ENCODE measurements around the gene CEP170.

Gene CEP170

GRCh38 chr1:243247901-243248300 lies 7.2 kb downstream of the CEP170 start:
- Histone ChIP-seq H3K4me1 (ENCODE audit: control insufficient read depth, insufficient read depth, low read length) (peaks cover 14% of the 10 kb centered on the region), H3K9me3 (ENCODE audit: control insufficient read depth, insufficient read depth, low read depth, low read length) (no peaks in the 10 kb centered on the region), H3K27ac (ENCODE audit: extremely low read depth, low read depth, low read length) (no peak overlapping the region), H3K4me3 (ENCODE audit: low read depth, low read length) (no peak overlapping the region), H3K36me3 (ENCODE audit: control insufficient read depth in 2 of 2, insufficient read depth in 1 of 2, low read length in 2 of 2) (no peaks in the 10 kb centered on the region; a peak in 1 of 3 replicates)
- ChIA-PET CTCF (no interaction called here), POLR2A (no interaction called here)
- TF ChIP-seq, protein P1, sequence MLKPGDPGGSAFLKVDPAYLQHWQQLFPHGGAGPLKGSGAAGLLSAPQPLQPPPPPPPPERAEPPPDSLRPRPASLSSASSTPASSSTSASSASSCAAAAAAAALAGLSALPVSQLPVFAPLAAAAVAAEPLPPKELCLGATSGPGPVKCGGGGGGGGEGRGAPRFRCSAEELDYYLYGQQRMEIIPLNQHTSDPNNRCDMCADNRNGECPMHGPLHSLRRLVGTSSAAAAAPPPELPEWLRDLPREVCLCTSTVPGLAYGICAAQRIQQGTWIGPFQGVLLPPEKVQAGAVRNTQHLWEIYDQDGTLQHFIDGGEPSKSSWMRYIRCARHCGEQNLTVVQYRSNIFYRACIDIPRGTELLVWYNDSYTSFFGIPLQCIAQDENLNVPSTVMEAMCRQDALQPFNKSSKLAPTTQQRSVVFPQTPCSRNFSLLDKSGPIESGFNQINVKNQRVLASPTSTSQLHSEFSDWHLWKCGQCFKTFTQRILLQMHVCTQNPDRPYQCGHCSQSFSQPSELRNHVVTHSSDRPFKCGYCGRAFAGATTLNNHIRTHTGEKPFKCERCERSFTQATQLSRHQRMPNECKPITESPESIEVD (tag by site-specific recombination; IDR thresholded peaks at IDR 0.05), result 0 out of 2 replicates have a peak, but pooled peaks have one; percentile 19
- TF ChIP-seq ZFP41 (tag by site-specific recombination; IDR thresholded peaks at IDR 0.05; ENCODE audit: borderline replicate concordance), result no peak

- Histone ChIP-seq H3K36me3 (ENCODE audit: control insufficient read depth in 2 of 2, insufficient read depth in 1 of 2, low read length in 2 of 2) (no peaks in the 10 kb centered on the region; a peak in 1 of 3 replicates), H3K4me1 (ENCODE audit: control insufficient read depth, insufficient read depth, low read length) (peaks cover 8% of the 10 kb centered on the region), H3K4me3 (ENCODE audit: low read depth, low read length) (no peak overlapping the region), H3K9me3 (ENCODE audit: control insufficient read depth, insufficient read depth, low read depth, low read length) (no peaks in the 10 kb centered on the region), H3K27ac (ENCODE audit: extremely low read depth, low read depth, low read length) (no peak overlapping the region)
- TF ChIP-seq ZFP69B (tag by site-specific recombination; IDR thresholded peaks at IDR 0.05) (no peak), ZBTB26 (tag by site-specific recombination; optimal IDR thresholded peaks at IDR 0.05) (no peak), ZNF37A (tag by site-specific recombination; IDR thresholded peaks at IDR 0.05) (no peak), ZNF843 (tag by site-specific recombination; IDR thresholded peaks at IDR 0.05) (no peak), ZNF629 (tag by site-specific recombination; IDR thresholded peaks at IDR 0.05) (no peak), RBAK (tag by site-specific recombination; IDR thresholded peaks at IDR 0.05) (no peak), ZNF768 (tag by site-specific recombination; IDR thresholded peaks at IDR 0.05) (no peak), ZNF585B (tag by site-specific recombination; IDR thresholded peaks at IDR 0.05) (no peak), ZNF624 (tag by site-specific recombination; IDR thresholded peaks at IDR 0.05) (no peak), ZNF670 (tag by site-specific recombination; IDR thresholded peaks at IDR 0.05; ENCODE audit: low read depth) (no peak), ZNF510 (tag by site-specific recombination; IDR thresholded peaks at IDR 0.05; ENCODE audit: insufficient replicate concordance) (no peak)
- TF ChIP-seq, protein P2, sequence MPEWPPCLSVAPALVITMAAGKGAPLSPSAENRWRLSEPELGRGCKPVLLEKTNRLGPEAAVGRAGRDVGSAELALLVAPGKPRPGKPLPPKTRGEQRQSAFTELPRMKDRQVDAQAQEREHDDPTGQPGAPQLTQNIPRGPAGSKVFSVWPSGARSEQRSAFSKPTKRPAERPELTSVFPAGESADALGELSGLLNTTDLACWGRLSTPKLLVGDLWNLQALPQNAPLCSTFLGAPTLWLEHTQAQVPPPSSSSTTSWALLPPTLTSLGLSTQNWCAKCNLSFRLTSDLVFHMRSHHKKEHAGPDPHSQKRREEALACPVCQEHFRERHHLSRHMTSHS (tag by site-specific recombination; IDR thresholded peaks at IDR 0.05), result no peak
- ChIA-PET CTCF (no interaction called here), POLR2A (interaction anchor here (1.2 kb wide), 1 partner anchor 9 kb away, joined by 5 read pairs; the partner anchor contains the start of genes CEP170 and SDCCAG8)
Measured at GRCh38 chr1:243246916-243247315, 8.2 kb downstream of the CEP170 start.

- ChIA-PET CTCF (interaction anchor here (0.6 to 0.7 kb wide), 3 partner anchors 15 to 1062 kb away, joined by 3 read pairs; no protein-coding TSS in a partner anchor), POLR2A (no interaction called here)
- TF ChIP-seq ZNF169 (tag by site-specific recombination; IDR thresholded peaks at IDR 0.05) (no peak), PRDM1 (tag by site-specific recombination; IDR thresholded peaks at IDR 0.05) (peak; percentile 42; the same call in 1 of the 2 replicates), ZNF202 (tag by site-specific recombination; IDR thresholded peaks at IDR 0.05; ENCODE audit: borderline replicate concordance) (peak; percentile 86), ZBTB20 (tag by site-specific recombination; IDR thresholded peaks at IDR 0.05) (no peak)
Measured at GRCh38 chr1:243244432-243244841, 10.6 kb downstream of the CEP170 start.

More at GRCh38 chr1:243244432-243244841, 10.6 kb downstream of the CEP170 start:
- H3K4me3 ChIP-seq (ENCODE audit: low read depth, low read length), result no peak overlapping the region
- H3K9me3 ChIP-seq (ENCODE audit: control insufficient read depth, insufficient read depth, low read depth, low read length), result no peaks in the 10 kb centered on the region
- no peaks in the 10 kb centered on the region for H3K4me1 ChIP-seq (ENCODE audit: control insufficient read depth, insufficient read depth, low read length)
- no peak overlapping the region for H3K27ac ChIP-seq (ENCODE audit: extremely low read depth, low read depth, low read length)
- H3K36me3 ChIP-seq (ENCODE audit: control insufficient read depth in 2 of 2, insufficient read depth in 1 of 2, low read length in 2 of 2), result no peaks in the 10 kb centered on the region; a peak in 1 of 3 replicates
